ENCODE measurements around the gene EIF4H.
"Not testable (repeated sequence)": the region's sequence is repeated elsewhere in the genome, so short reads cannot be mapped to it uniquely, and the experiment has no call there.

Gene EIF4H

DNA sequence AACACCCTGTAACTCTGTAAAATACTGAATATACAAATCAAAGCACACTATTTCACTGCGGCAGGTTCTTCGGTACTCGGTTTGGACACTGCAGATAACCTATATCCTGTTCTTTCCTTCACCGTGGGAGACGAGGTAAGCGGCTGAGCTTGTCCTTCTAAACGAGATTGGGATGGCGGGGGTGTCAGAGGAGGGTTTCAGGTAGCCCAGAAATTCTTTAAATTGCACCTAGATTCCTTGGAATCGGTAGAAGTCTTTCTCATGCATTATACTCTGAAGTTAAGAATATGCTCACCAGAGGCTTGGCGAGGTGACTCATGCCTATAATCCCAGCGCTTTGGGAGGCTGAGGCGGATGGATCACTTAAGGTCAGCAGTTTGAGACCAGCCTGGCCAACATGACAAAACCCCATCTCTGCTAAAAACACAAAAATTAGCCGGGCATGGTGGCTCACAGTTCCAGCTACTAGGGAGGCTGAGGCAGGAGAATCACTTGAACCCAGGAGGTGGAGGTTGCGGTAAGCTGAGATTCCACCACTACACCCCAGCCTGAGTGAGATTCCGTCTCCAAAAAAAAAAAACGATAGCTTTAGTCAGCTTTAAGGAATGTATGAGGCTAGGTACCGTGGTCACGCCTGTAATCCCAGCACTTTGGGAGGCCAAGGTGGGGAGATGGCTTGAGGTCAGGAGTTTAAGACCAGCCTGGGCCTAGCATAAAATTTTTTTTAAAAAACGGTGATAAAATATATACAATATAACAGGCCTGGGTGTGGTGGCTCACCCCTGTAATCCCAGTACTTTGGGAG is 25.6 kb downstream of the EIF4H start:
- DNase-seq, result no peak

DNA sequence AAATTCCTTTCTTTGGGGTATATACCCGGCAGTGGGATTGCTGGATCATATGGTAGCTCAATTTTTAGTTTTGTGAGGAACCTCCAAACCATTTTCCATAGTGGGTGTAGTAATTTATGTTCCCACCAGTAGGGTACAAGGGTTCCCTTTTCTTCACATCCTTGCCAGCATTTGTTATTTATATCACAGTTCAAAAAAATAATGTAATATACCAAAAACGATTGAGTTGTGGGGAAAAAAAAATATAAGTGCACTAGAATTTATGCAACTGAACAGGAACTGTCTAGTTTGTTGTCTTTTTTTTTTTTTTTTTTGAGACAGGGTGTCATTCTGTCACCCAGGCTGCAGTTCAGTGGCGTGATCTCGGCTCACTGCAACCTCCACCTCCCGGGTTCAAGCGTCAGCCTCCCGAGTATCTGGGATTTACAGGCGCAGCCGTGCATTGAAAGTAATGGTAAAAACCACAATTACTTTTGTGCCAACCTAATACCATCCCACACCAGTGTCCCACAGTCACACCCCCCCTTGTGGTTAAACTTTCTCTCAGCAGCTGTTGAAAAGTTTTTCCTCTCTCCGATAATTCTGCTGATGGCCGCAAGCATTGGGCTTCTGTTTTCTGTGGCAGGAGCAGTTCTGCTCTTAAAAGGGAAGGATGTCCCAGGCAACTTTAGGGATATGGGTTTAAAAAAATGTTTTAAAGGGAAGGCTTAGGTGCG is 28.8 kb downstream of the EIF4H start:
- DNase-seq, result peak; percentile 87 to 93 (median 89)

- DNase-seq, result no peak
Observed at GRCh38 chr7:74203956-74204618, 29.9 kb downstream of the EIF4H start.

GRCh38 chr7:74206052-74206451 is 31.9 kb downstream of the EIF4H start:
- DNase-seq, result not testable (repeated sequence)

- DNase-seq, result peak; percentile 87 to 96 (median 94)
Observed at GRCh38 chr7:74206589-74207120, 32.5 kb downstream of the EIF4H start.

DNA sequence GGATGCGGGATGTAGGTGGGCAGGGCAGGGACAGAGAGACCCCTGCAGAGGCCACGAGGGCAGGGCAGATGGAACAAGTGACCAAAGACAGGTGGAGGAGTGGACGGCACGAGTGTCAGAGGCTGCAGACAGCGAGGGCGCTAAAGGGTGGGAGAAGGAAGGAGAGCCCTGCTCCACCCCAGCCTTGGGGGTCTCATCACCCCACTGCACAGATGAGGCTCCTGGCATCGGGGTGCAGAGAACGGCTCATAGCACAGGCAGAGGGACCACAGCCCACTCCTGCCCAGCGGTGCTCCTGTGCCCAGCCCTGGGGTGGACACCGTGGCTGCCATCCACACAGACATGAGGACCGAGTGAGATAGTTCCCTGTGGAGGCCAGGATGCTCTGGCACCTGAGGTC is 33.4 kb downstream of the EIF4H start:
- no peak for DNase-seq

GRCh38 chr7:74208241-74208640 is 34.1 kb downstream of the EIF4H start:
- DNase-seq, result not testable (repeated sequence)

DNA sequence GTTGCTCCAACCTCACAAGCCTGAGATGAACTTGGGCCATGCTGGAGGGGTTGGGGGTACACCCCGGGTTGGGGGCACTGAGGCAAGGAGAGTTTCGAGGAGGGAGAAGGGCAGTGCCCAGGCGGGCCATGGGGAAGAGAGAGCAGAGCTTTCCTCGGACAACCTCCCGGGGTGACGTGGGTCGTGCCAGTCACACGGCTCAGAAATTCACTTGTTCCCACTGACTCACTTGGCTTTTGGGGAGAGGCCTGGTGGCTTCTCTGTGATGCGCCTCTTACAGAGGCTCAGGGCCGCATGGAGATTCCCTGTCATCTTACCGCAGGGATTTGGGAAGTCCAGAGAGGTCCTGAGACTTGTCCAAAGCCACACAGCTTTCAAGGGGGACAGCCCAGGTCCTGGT is 38.5 kb downstream of the EIF4H start:
- DNase-seq, result peak; percentile 76 to 85 (median 81)

DNA sequence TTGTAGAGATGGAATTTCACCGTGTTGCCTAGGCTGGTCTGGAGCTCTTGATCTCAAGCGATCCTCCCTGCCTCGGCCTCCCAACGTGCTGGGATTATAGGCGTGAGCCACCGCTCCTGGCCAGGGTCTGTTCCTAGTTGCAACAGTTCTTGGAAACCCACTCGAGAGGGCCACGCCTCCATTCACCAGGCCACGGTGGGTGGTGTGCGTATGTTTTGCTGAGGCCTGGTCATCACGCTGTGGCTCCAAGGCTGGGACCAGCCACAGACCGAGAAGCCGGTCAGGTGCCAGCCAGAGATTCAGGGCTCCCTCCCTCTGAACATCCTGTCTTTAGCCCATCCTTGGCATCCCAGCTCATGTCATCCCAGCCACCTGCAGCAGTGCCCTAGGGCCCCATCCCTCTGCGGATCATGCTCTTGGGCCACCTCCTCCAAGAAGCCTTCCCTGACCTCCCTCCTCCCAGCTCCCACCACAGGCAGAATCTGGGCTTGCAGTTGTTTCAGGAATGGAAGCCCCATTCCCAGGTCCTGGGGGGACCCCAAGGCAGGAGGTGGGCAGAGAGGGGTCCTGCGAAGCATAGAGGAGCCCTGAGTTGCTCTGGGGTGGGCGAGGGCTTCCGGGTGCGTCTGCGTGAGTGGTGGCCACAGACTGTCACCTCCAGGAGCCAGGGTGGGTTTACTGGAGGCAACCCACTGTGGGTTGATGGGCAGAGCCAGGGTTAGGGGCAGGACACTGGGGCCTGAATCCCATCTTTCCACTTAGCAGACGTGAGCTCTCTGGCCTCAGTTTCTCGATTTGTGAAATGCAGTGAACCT is 40.9 kb downstream of the EIF4H start:
- DNase-seq, result no peak

DNA sequence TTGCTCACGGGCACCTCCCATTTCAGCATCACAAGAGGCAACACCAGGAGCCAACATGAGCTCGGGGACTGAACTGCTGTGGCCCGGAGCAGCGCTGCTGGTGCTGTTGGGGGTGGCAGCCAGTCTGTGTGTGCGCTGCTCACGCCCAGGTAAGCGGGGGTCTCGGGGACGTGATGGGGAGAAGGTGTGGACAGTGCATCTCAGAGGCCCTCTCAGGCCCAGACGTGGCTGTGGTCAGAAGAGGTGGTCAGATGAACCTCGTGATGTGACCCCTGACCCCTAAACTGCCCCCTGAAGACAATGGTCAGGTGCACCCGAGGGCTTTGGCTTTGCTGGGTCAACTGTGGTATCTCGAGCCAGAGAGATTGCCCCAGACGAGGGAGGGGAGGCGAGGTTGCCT is 41.8 kb downstream of the EIF4H start:
- DNase-seq, result no peak

DNA sequence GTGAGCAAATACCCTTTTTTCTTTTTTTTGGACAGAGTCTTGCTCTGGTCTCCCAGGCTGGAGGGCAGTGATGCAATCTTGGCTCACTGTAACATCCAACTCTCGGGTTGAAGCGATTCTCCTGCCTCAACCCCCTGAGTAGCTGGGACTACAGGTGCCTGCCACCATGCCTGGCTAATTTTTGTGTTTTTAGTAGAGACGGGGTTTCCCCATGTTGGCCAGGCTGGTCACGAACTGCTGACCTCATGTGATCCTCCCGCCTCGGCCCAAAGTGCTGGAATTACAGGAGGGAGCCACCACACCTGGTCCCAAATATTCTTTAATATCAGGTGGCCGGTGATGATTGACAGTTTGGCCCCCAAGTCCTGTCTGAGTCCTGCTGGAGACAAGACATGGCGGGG is 42.2 kb downstream of the EIF4H start:
- DNase-seq, result peak in 3 of 4 experiments; percentile 34 to 43 (median 34)

GRCh38 chr7:74217455-74218342 is 43.5 kb downstream of the EIF4H start:
- peak; percentile 69 to 86 (median 80) for DNase-seq

- DNase-seq, result no peak
Observed at GRCh38 chr7:74218343-74218698, 44.2 kb downstream of the EIF4H start.

- DNase-seq, result no peak
Observed at GRCh38 chr7:74219416-74219815, 45.3 kb downstream of the EIF4H start.

DNA sequence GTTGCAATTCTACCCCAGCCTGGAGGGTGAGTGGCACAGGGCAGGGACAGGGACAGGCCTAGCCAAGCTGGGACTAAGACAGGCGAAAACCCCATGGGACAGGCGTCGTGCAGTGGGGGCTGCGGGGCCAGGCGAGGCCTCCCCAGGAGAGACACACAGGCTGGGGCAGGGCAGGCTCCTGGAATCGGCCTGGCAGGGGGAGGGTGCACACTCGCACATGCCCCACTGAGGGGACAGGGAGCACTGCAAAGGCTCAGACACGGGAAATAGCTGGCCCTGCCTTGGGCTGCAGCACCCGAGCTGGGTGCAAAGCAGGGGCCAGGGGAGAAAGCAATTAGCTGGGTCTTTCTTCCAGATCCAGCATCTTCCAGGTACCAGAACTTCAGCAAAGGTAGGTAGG is 46.1 kb downstream of the EIF4H start:
- DNase-seq, result no peak

- DNase-seq, result no peak
Observed at GRCh38 chr7:74221713-74222112, 47.6 kb downstream of the EIF4H start.

GRCh38 chr7:74222851-74223710 is 48.9 kb downstream of the EIF4H start:
- DNase-seq, result no peak

DNA sequence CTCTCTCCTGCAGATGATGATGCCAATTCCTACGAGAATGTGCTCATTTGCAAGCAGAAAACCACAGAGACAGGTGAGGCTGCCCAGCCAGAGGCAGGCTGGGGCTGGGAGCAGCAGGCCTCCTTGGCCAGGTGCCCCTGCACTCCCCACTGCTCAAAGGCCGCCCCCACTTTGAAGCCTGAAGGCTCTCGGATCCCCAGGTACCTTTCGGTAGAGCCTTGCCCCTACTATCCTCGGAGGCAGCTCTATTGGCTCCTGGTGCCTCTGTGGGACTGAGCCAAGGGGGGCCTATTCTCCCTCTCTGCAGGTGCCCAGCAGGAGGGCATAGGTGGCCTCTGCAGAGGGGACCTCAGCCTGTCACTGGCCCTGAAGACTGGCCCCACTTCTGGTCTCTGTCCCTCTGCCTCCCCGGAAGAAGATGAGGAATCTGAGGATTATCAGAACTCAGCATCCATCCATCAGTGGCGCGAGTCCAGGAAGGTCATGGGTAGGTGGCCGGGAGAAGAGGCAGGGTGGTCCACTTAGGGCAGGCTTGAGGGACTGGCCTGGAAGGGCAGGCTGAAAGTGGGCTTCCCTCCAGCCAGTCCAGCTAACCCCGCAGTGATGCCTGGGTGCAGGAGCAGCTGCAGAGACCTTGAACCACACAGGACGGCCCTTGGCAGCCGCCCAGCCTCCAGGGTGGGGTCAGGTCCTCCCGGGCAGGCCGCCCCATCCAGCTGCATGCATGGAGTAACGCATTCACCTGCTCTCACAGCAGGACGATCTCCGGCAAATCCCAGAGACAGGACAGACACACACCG is 49.8 kb downstream of the EIF4H start:
- no peak for DNase-seq

- no peak for DNase-seq
Observed at GRCh38 chr7:74224511-74224832, 50.3 kb downstream of the EIF4H start.

DNA sequence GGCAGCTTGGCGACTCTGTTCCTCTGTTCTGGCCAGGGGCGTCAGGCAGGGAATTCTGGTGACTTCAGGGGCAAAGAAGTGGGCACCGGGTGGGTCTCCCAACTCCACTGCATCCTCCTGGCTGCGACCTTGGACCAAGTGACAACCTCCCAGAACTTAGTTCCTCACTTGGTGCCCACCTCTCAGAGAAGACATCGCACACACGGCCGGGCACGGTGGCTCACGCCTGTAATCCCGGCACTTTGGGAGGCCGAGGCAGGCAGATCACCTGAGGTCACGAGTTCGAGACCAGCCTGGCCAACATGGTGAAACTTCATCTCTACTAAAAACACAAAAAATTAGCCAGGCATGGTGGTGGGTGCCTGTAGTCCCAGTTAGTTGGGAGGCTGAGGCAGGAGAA is 50.8 kb downstream of the EIF4H start:
- not testable (repeated sequence) for DNase-seq

Data from suppressor macrophage (primary cell).